H9 (cell line): ENCODE results near the gene TMEM190. TPM values are rescaled to one million over a fixed set of nuclear protein-coding genes. Genes with fewer than 3 reads are reported as not detected.

ENCODE experiments used
- DNase-seq: peaks from one replicate; pipeline ENCODE4 v3.0.0-alpha.2; 2017
- H2AFZ ChIP-seq: one replicate; pipeline ENCODE4 v1.6.1; 2013; ENCODE audit warnings: mild to moderate bottlenecking, low read length, control low read depth, moderate library complexity
- H2AK5ac ChIP-seq: 2 replicates; pipeline ENCODE4 v1.6.1; 2013; ENCODE audit warnings: low read length, control low read depth, mixed read lengths; ENCODE audit not compliant: insufficient read length
- H2BK120ac ChIP-seq: one replicate; pipeline ENCODE4 v1.6.1; 2013; ENCODE audit warnings: low read depth, mild to moderate bottlenecking, low read length, control low read depth, inconsistent platforms; ENCODE audit not compliant: poor library complexity, severe bottlenecking
- H2BK12ac ChIP-seq: 2 replicates; pipeline ENCODE4 v1.6.1; 2013; ENCODE audit warnings: low read length, control low read depth, mixed read lengths, low read depth; ENCODE audit not compliant: insufficient read length
- H2BK15ac ChIP-seq: 2 replicates; pipeline ENCODE4 v1.6.1; 2013; ENCODE audit warnings: low read depth, low read length, control low read depth
- H2BK20ac ChIP-seq: one replicate; pipeline ENCODE4 v1.6.1; 2013; ENCODE audit warnings: low read depth, mild to moderate bottlenecking, low read length, control low read depth, inconsistent platforms; ENCODE audit not compliant: poor library complexity, severe bottlenecking
- H2BK5ac ChIP-seq: 2 replicates; pipeline ENCODE4 v1.6.1; 2013; ENCODE audit warnings: low read length, control low read depth, mixed read lengths; ENCODE audit not compliant: insufficient read length
- H3K14ac ChIP-seq: 2 replicates; pipeline ENCODE4 v1.6.1; 2013; ENCODE audit warnings: low read length, control low read depth; ENCODE audit not compliant: insufficient read depth
- H3K18ac ChIP-seq: 2 replicates; pipeline ENCODE4 v1.6.1; 2013; ENCODE audit warnings: low read depth, mild to moderate bottlenecking, mixed read lengths, low read length, control low read depth; ENCODE audit not compliant: insufficient read length
- H3K23ac ChIP-seq: 2 replicates; pipeline ENCODE4 v1.6.1; 2013; ENCODE audit warnings: low read length, control low read depth, mixed read lengths, low read depth; ENCODE audit not compliant: insufficient read length
- H3K23me2 ChIP-seq: 2 replicates; pipeline ENCODE4 v1.6.1; 2013; ENCODE audit warnings: low read depth, mild to moderate bottlenecking, mixed read lengths, low read length, control low read depth; ENCODE audit not compliant: insufficient read length, poor library complexity, severe bottlenecking
- H3K27ac ChIP-seq: 2 replicates; pipeline ENCODE4 v1.5.1; 2013; ENCODE audit warnings: low read length, control low read depth, mixed read lengths, low read depth; ENCODE audit not compliant: insufficient read length
- H3K27me3 ChIP-seq: 2 replicates; pipeline ENCODE4 v1.6.1; 2013; ENCODE audit warnings: low read length, control low read depth, inconsistent platforms; ENCODE audit not compliant: insufficient read depth
- H3K4ac ChIP-seq: 2 replicates; pipeline ENCODE4 v1.6.1; 2013; ENCODE audit warnings: low read depth, mild to moderate bottlenecking, control low read depth, inconsistent platforms, low read length, moderate library complexity
- H3K4me1 ChIP-seq: 2 replicates; pipeline ENCODE4 v1.6.1; 2013; ENCODE audit warnings: low read length, control low read depth, inconsistent platforms; ENCODE audit not compliant: insufficient read depth
- H3K4me2 ChIP-seq: 2 replicates; pipeline ENCODE4 v1.6.1; 2013; ENCODE audit warnings: low read length, control low read depth, mixed read lengths; ENCODE audit not compliant: insufficient read length, insufficient read depth
- H3K56ac ChIP-seq: 2 replicates; pipeline ENCODE4 v1.6.1; 2013; ENCODE audit warnings: low read depth, mild to moderate bottlenecking, mixed read lengths, low read length, control low read depth; ENCODE audit not compliant: insufficient read length
- H3K79me1 ChIP-seq: 2 replicates; pipeline ENCODE4 v1.6.1; 2013; ENCODE audit warnings: low read depth, mild to moderate bottlenecking, moderate library complexity, low read length, control low read depth, inconsistent platforms; ENCODE audit not compliant: insufficient read depth, poor library complexity, severe bottlenecking
- H3K79me2 ChIP-seq: 2 replicates; pipeline ENCODE4 v1.6.1; 2013; ENCODE audit warnings: low read length, control low read depth, inconsistent platforms; ENCODE audit not compliant: insufficient read depth
- H3K9ac ChIP-seq: 2 replicates; pipeline ENCODE4 v1.6.1; 2013; ENCODE audit warnings: low read length, control low read depth, mixed read lengths; ENCODE audit not compliant: insufficient read length; ENCODE audit errors: extremely low read depth
- H3K9me3 ChIP-seq: one replicate; pipeline ENCODE4 v1.6.1; 2013; ENCODE audit warnings: low read depth, low read length, inconsistent platforms; ENCODE audit not compliant: control insufficient read depth
- H3T11ph ChIP-seq: one replicate; pipeline ENCODE4 v1.6.1; 2013; ENCODE audit warnings: mild to moderate bottlenecking, low read length, control low read depth, inconsistent platforms
- H4K20me1 ChIP-seq: one replicate; pipeline ENCODE4 v1.6.1; 2013; ENCODE audit not compliant: control insufficient read depth, insufficient read length, insufficient read depth
- H4K5ac ChIP-seq: 2 replicates; pipeline ENCODE4 v1.6.1; 2013; ENCODE audit warnings: low read depth, mild to moderate bottlenecking, mixed read lengths, low read length, control low read depth; ENCODE audit not compliant: insufficient read length
- H4K8ac ChIP-seq: replicated peaks from 2 replicates; pipeline ENCODE4 v1.6.1; 2013; ENCODE audit warnings: low read length, control low read depth, mixed read lengths, low read depth; ENCODE audit not compliant: insufficient read length
- H4K91ac ChIP-seq: 2 replicates; pipeline ENCODE4 v1.6.1; 2013; ENCODE audit warnings: low read depth, mild to moderate bottlenecking, moderate library complexity, mixed read lengths, low read length, control low read depth; ENCODE audit not compliant: insufficient read length
- H3K27ac Mint-ChIP-seq, 3 experiments: 2 replicates in 2 of 3; 3 replicates in 1 of 3; pipeline ENCODE4 v1.8.0; 2020 to 2021; ENCODE audit warnings: mixed read lengths in 3 of 3, mild to moderate bottlenecking in 1 of 3, moderate library complexity in 1 of 3
- H3K27me3 Mint-ChIP-seq: 2 replicates; pipeline ENCODE4 v1.8.0; 2021; ENCODE audit warnings: low read depth, mild to moderate bottlenecking, moderate library complexity, mixed read lengths
- H3K36me3 Mint-ChIP-seq, 3 experiments: 2 replicates in 2 of 3; 3 replicates in 1 of 3; pipeline ENCODE4 v1.8.0; 2020 to 2021; ENCODE audit warnings: low read depth in 3 of 3, mixed read lengths in 3 of 3; ENCODE audit not compliant: insufficient read depth in 1 of 3
- H3K4me1 Mint-ChIP-seq, 2 experiments: 2 replicates each; pipeline ENCODE4 v1.8.0; 2020; ENCODE audit warnings: mixed read lengths in 2 of 2
- H3K4me3 Mint-ChIP-seq, 2 experiments: 2 replicates in 1 of 2; 3 replicates in 1 of 2; pipeline ENCODE4 v1.8.0; 2020 to 2021; ENCODE audit warnings: mild to moderate bottlenecking in 2 of 2, mixed read lengths in 2 of 2, moderate library complexity in 1 of 2
- H3K9me3 Mint-ChIP-seq, 2 experiments: 2 replicates in 1 of 2; 3 replicates in 1 of 2; pipeline ENCODE4 v1.8.0; 2020; ENCODE audit warnings: mild to moderate bottlenecking in 2 of 2, mixed read lengths in 2 of 2, moderate library complexity in 1 of 2
- CTCF ChIP-seq: fragments of 200-600 bp; sonication (generic); conservative IDR thresholded peaks from 3 replicates; pipeline ENCODE4 v1.8.0; 2021; ENCODE audit warnings: antibody characterized with exemption, mild to moderate bottlenecking
- WGBS: extraction: QIAGEN DNeasy Blood & Tissue Kit; methylation state at CpG from one replicate; pipeline ENCODE4 v1.1.7; 2013; ENCODE audit warnings: missing lambda C conversion rate, low lambda C conversion rate, mixed read lengths; ENCODE audit not compliant: insufficient read length; ENCODE audit errors: extremely low coverage; 5-methylcytosine and 5-hydroxymethylcytosine counted together
- total RNA-seq: library from RNA; stranded (reverse); gene quantifications from 2 replicates; pipeline ENCODE4 v1.2.1, GENCODE V29; 2021

The TMEM190 gene
- total RNA-seq, 1 experiment from 2014 or later = 1.5 TPM

- H3K9me3 Mint-ChIP-seq = no peaks in the 10 kb centered on the region; a peak in 1 of 5 replicates
- H3K27me3 Mint-ChIP-seq = peaks cover 19% of the 10 kb centered on the region
- no CpG with 5 or more reads among the region's 24 CpGs for WGBS
- Histone ChIP-seq H2BK120ac (no peak overlapping the region), H2AFZ (no peak overlapping the region), H4K8ac (no peak overlapping the region), H3K79me1 (no peaks in the 10 kb centered on the region), H3K14ac (peak overlapping the region; percentile 26; the same call in 1 of the 2 replicates), H3K27me3 (no peaks in the 10 kb centered on the region; the same call in 1 of the 2 replicates), H3K56ac (no peak overlapping the region), H3K23ac (no peak overlapping the region), H3K27ac (no peak overlapping the region), H3K4ac (no peak overlapping the region), H3K4me1 (no peaks in the 10 kb centered on the region; the same call in 1 of the 2 replicates), H3K79me2 (no peaks in the 10 kb centered on the region), H3K4me2 (peak overlapping the region; percentile 74), H2BK5ac (no peak overlapping the region), H3K18ac (peak overlapping the region; percentile 66), H3K23me2 (peaks cover 17% of the 10 kb centered on the region), H3K9ac (peak overlapping the region; percentile 6), H4K5ac (no peak overlapping the region), H4K20me1 (no peaks in the 10 kb centered on the region), H3K9me3 (no peaks in the 10 kb centered on the region), H4K91ac (no peak overlapping the region), H2AK5ac (no peak overlapping the region), H2BK20ac (no peak overlapping the region), H3T11ph (no peak overlapping the region), H2BK12ac (no peak overlapping the region), H2BK15ac (no peak overlapping the region)
- no peak for TF ChIP-seq CTCF
- H3K36me3 Mint-ChIP-seq = peaks cover 26 to 42% (median 41%) of the 10 kb centered on the region in 3 experiments; a peak in 6 of 7 replicates
- H3K27ac Mint-ChIP-seq = peak overlapping the region; percentile 59 to 95 (median 95); a peak in 6 of 7 replicates
- DNase-seq = peak; percentile 57
- H3K4me1 Mint-ChIP-seq = peaks cover 21 to 40% of the 10 kb centered on the region in 2 experiments
- H3K4me3 Mint-ChIP-seq = peak overlapping the region; percentile 84 to 96
Measured at GRCh38 chr19:55340784-55341147, 35.9 kb upstream of the TMEM190 start.
